C4-2B (cell line): Measurements from ENCODE around the gene PPP1R14D.

ENCODE experiments used
- CTCF ChIP-seq: fragments of 450-650 bp; conservative IDR thresholded peaks from 2 replicates; pipeline ENCODE4 v1.5.1; 2017; ENCODE audit warnings: mild to moderate bottlenecking
- ZFX ChIP-seq: fragments of 450-650 bp; IDR thresholded peaks from 2 replicates; pipeline ENCODE4 v1.6.1; 2017

- TF ChIP-seq CTCF (no peak), ZFX (no peak)
Measured at GRCh38 chr15:40844696-40845030, 16.2 kb upstream of the PPP1R14D start.
